ENCODE measurements around the gene AP2A1. TPM values are rescaled to one million over a fixed set of nuclear protein-coding genes. Genes with fewer than 3 reads are reported as not detected.

AP2A1 gene
- polyA plus RNA-seq, 1 donor from 2014 or later: 40.8 TPM

DNA sequence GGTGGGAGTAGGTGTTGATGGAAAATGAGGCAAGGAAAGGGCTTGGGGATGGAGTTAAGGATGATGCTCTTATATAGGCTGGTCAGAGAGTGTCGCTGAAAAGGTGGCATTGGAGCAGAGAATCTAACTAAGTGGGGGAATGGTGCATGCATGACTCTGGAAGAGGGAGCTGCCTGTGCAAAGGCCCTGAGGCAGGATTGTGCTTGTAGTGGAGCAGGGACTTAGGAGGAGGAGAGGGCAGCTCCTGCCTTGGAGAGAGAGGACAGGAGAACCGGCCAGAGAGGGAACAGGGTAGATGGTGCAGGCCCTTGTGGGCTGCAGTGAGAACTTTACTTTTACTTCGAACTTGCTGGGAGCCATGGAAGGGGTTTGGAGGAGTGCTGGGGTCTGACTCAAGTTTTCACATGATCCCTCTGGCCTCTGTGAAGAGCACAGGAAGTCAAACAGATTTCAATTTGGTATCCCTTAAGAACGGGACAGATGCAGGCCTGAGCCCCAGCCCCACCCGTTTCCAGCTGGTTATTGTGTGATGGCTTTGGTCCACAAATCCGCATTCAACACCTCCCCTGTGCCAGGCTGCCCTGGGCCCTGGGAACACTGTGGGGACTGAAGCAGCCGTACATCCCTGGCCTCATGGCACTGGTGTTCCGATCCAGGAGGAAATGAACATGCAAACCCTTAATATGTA lies 7.0 kb downstream of the AP2A1 start:
- Histone ChIP-seq H3K9me3 (ENCODE audit: low read length) (no peaks in the 10 kb centered on the region), H3K79me2 (replicated peaks; ENCODE audit: insufficient read depth, low read length) (peaks cover 4% of the 10 kb centered on the region), H3K9ac (ENCODE audit: low read length) (no peak overlapping the region), H3K4me3 (ENCODE audit: low read length) (no peak overlapping the region), H3K27ac (ENCODE audit: low read length) (no peak overlapping the region), H3K9me2 (ENCODE audit: insufficient read depth, low read length) (no peaks in the 10 kb centered on the region), H3K36me3 (ENCODE audit: insufficient read depth, low read length) (no peaks in the 10 kb centered on the region), H3F3A (ENCODE audit: insufficient read depth, low read length, poor library complexity, severe bottlenecking) (no peaks in the 10 kb centered on the region), H2AFZ (ENCODE audit: low read depth, low read length) (no peak overlapping the region), H3K4me2 (ENCODE audit: low read length) (no peak overlapping the region), H4K20me1 (ENCODE audit: insufficient read depth) (no peaks in the 10 kb centered on the region), H3K27me3 (ENCODE audit: insufficient read depth, low read depth, low read length) (no peaks in the 10 kb centered on the region)
- TF ChIP-seq, protein P1, sequence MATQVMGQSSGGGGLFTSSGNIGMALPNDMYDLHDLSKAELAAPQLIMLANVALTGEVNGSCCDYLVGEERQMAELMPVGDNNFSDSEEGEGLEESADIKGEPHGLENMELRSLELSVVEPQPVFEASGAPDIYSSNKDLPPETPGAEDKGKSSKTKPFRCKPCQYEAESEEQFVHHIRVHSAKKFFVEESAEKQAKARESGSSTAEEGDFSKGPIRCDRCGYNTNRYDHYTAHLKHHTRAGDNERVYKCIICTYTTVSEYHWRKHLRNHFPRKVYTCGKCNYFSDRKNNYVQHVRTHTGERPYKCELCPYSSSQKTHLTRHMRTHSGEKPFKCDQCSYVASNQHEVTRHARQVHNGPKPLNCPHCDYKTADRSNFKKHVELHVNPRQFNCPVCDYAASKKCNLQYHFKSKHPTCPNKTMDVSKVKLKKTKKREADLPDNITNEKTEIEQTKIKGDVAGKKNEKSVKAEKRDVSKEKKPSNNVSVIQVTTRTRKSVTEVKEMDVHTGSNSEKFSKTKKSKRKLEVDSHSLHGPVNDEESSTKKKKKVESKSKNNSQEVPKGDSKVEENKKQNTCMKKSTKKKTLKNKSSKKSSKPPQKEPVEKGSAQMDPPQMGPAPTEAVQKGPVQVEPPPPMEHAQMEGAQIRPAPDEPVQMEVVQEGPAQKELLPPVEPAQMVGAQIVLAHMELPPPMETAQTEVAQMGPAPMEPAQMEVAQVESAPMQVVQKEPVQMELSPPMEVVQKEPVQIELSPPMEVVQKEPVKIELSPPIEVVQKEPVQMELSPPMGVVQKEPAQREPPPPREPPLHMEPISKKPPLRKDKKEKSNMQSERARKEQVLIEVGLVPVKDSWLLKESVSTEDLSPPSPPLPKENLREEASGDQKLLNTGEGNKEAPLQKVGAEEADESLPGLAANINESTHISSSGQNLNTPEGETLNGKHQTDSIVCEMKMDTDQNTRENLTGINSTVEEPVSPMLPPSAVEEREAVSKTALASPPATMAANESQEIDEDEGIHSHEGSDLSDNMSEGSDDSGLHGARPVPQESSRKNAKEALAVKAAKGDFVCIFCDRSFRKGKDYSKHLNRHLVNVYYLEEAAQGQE (IDR thresholded peaks at IDR 0.05; ENCODE audit: borderline replicate concordance): no peak
- TF ChIP-seq SMC3 (conservative IDR thresholded peaks at IDR 0.05; ENCODE audit: poor library complexity): no peak
- TF ChIP-seq RAD21 (conservative IDR thresholded peaks at IDR 0.05): no peak
- TF ChIP-seq EP300 (conservative IDR thresholded peaks at IDR 0.05; ENCODE audit: poor library complexity, severe bottlenecking): no peak
- TF ChIP-seq, protein P2, sequence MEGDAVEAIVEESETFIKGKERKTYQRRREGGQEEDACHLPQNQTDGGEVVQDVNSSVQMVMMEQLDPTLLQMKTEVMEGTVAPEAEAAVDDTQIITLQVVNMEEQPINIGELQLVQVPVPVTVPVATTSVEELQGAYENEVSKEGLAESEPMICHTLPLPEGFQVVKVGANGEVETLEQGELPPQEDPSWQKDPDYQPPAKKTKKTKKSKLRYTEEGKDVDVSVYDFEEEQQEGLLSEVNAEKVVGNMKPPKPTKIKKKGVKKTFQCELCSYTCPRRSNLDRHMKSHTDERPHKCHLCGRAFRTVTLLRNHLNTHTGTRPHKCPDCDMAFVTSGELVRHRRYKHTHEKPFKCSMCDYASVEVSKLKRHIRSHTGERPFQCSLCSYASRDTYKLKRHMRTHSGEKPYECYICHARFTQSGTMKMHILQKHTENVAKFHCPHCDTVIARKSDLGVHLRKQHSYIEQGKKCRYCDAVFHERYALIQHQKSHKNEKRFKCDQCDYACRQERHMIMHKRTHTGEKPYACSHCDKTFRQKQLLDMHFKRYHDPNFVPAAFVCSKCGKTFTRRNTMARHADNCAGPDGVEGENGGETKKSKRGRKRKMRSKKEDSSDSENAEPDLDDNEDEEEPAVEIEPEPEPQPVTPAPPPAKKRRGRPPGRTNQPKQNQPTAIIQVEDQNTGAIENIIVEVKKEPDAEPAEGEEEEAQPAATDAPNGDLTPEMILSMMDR (IDR thresholded peaks at IDR 0.05; ENCODE audit: poor library complexity, severe bottlenecking): no peak
- TF ChIP-seq POLR2AphosphoS5 (IDR thresholded peaks at IDR 0.05): no peak
- no peak for TF ChIP-seq MXI1 (conservative IDR thresholded peaks at IDR 0.05; ENCODE audit: poor library complexity, severe bottlenecking)
- TF ChIP-seq TAF1 (IDR thresholded peaks at IDR 0.05; ENCODE audit: low read depth): no peak
- no peak for TF ChIP-seq EZH2 (IDR thresholded peaks at IDR 0.05; ENCODE audit: borderline replicate concordance, insufficient read depth, low read length, poor library complexity, severe bottlenecking)

DNA sequence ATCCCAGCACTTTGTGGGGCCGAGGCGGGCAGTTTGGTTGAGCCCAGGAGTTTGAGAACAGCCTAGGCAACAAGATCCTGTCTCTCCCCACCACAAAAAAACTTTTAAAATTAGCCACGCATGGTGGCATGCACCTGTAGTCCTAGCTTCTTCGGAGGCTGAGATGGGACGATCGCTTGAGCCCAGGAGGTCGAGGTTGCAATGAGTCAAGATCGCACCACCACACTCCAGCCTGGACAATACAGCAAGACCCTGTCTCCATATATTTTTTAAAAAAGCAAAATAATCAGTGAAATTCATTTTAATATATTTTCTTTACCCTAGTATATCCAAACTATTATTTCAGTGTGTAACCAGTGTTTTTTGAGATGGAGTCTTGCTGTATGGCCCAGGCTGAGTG lies 8.2 kb downstream of the AP2A1 start:
- Histone ChIP-seq H4K20me1 (ENCODE audit: insufficient read depth) (no peaks in the 10 kb centered on the region), H3K9me2 (ENCODE audit: insufficient read depth, low read length) (no peaks in the 10 kb centered on the region), H3K36me3 (ENCODE audit: insufficient read depth, low read length) (no peaks in the 10 kb centered on the region), H3K27ac (ENCODE audit: low read length) (no peak overlapping the region), H3K9ac (ENCODE audit: low read length) (no peak overlapping the region), H3K4me2 (ENCODE audit: low read length) (no peak overlapping the region), H3K4me3 (ENCODE audit: low read length) (no peak overlapping the region), H3F3A (ENCODE audit: insufficient read depth, low read length, poor library complexity, severe bottlenecking) (no peaks in the 10 kb centered on the region), H3K27me3 (ENCODE audit: insufficient read depth, low read depth, low read length) (no peaks in the 10 kb centered on the region), H2AFZ (ENCODE audit: low read depth, low read length) (no peak overlapping the region), H3K9me3 (ENCODE audit: low read length) (no peaks in the 10 kb centered on the region), H3K79me2 (replicated peaks; ENCODE audit: insufficient read depth, low read length) (peaks cover 4% of the 10 kb centered on the region)
- TF ChIP-seq, protein P2 (IDR thresholded peaks at IDR 0.05; ENCODE audit: poor library complexity, severe bottlenecking): no peak
- TF ChIP-seq MXI1 (conservative IDR thresholded peaks at IDR 0.05; ENCODE audit: poor library complexity, severe bottlenecking): no peak
- no peak for TF ChIP-seq RAD21 (conservative IDR thresholded peaks at IDR 0.05)
- no peak for TF ChIP-seq POLR2AphosphoS5 (IDR thresholded peaks at IDR 0.05)

Data from neural cell (in vitro differentiated cells).